Subcutaneous adipose tissue (tissue), 4 donors: ENCODE data around the gene TBCC. TPM values are rescaled to one million over a fixed set of nuclear protein-coding genes. Genes with fewer than 3 reads are reported as not detected.

Experiments used
- CTCF ChIP-seq: fragments of 450-650 bp; IDR thresholded peaks from one replicate; pipeline ENCODE4 v1.5.1; 2016; ENCODE audit warnings: low read depth, mild to moderate bottlenecking, control low read depth, antibody characterized with exemption, moderate library complexity
- total RNA-seq, 4 donors: library from RNA; depleted of rRNA; stranded (reverse); fragments of >200 nt; gene quantifications; one replicate each; pipeline ENCODE4 v1.1.0, GENCODE V29; 2016

TBCC gene
- total RNA-seq, 4 donors from 2014 or later = 9.0 to 24.7 (median 20.4) TPM

DNA sequence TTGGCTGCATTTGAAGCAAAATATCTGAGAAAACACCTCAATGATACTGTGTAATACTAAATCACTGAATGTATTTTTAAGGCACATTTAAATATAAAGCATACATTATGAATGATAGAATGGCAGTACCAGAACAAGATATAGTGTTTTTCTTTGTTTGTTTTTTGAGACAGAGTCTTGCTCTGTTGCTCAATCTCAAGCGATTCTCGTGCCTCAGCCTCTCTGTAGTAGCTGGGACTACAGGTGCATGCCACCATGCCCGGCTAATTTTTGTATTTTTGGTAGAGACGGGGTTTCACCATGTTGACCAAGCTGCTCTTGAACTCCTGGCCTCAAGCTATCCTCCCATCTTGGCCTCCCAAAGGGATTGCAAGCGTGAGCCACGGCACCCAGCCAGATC is 33.6 kb upstream of the TBCC start:
- TF ChIP-seq CTCF = no peak

DNA sequence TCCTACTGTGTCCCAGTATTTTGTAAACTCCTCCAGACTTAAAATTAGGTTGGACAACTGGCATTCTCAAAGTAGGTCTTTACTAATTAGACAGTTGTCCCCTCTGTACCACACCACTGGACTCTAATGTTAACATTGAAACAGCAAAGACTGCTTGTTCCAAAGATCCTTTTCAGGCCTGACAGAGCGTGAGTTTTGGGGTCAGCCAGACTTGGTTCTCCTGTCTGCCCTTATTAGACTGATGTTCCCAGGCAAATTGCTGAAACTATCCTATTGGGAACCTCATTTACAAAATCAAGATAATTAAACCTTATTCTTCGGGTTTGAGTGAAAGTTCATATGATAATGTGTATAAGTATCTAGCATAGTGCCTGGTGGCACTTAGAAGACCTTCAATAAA is 32.2 kb upstream of the TBCC start:
- TF ChIP-seq CTCF = no peak

GRCh38 chr6:42777126-42777822 is 31.4 kb upstream of the TBCC start:
- TF ChIP-seq CTCF = no peak

DNA sequence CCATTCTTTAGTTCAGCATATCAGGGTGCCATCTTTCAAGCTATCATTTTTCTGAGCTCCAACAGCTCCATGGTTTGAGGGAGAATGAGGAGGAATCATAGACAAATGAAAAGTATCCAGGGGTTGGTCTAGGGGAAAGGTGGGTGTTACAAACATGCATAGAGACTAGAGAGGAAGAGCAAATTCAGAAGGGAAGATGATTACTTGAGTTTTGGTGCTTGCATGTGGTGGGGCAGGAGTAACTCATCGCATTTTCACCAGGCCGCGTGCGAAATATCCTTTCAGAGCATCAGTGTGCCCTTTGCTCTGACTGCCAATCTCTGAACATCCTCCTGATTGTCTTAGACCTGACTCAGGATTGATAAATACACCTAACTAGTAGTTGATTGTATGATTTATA is 28.3 kb upstream of the TBCC start:
- no peak for TF ChIP-seq CTCF

GRCh38 chr6:42771741-42772100 is 25.8 kb upstream of the TBCC start:
- TF ChIP-seq CTCF = no peak

DNA sequence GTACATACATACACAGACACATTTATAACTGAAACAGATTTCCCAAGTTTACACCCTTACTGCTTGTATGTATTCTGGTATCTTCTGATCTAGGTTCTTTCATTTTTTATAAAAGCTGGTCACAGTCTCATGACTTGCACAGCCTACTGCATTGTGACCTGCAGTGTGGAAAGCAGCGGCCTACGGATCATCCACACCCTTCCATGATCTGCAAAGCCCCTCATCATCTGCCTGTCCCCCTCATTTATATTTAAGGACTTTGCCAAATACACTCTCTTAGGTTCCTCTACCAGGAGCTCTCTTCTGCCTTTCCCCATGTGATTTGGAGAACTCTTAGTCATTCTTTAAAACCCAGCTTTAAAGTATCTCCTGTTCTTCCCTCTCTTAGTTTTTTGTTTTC is 23.9 kb upstream of the TBCC start:
- TF ChIP-seq CTCF = no peak

DNA sequence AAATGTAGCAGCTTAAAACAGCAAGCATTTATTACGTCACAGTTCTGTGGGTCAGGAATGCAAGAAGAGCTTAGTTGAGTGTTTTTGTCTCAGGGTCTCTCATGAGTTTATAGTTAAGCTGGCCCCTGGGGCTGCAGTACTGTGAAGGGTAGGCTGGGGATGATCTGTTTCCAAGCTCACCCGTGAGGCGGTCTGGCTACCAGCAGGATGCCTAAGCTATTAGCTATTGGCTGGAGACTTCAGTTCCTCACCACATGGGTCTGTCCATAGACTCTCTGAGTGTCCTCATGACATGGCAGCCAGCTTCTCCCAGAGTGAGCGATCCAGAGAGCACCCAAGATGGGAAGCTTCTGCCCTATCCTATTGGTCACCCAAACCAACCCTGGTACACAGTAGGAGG is 23.1 kb upstream of the TBCC start:
- no peak for TF ChIP-seq CTCF
